ENCODE measurements around the gene ACYP1.

Gene ACYP1

GRCh38 chr14:75040959-75041358, 22.9 kb downstream of the ACYP1 start:
- no peak for DNase-seq (ENCODE audit: low read depth in 2 of 2)

DNA sequence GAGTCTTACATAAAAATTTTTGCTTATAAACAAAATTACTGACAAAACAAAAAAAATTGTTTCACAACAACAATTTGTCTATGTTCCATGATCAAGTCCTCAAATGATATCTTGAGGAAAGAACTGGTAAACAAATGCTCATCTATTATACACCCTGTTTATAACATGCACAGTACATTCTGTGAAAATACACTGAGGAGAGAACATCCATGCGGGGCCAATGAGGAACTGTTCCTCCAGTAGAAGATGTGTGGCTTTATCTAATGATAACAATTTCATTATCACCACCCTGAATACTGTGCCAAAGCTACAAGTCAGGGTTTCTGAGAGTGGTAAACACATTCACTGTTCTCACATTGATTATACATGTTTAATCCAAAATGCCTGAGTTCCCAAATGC, 23.3 kb downstream of the ACYP1 start:
- DNase-seq (ENCODE audit: low read depth in 2 of 2) = no peak

DNA sequence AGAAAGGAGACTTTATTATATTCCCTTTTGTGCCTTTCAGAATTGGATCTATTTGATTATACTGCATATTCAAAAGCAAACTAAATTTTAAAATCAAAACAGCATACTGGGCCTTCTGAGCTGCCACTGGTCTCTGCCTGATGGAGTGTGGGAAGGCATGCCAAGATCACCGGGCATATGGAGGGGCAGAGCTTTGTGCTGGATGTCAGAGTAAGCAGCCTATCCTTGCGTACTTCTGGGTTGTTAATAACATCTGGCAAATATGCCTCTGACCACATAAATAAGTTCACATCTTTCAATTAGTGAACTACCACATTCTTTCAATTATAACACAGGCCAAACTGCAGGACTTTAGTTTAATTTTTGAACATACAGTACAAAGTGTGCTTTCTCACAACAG, 30.9 kb downstream of the ACYP1 start:
- DNase-seq (ENCODE audit: low read depth in 2 of 2) = no peak

- DNase-seq (ENCODE audit: low read depth in 2 of 2) = no peak
These were observed 33.7 kb downstream of the ACYP1 start for GRCh38 chr14:75030147-75030546.

GRCh38 chr14:75025876-75026275, 37.9 kb downstream of the ACYP1 start:
- no peak for DNase-seq (ENCODE audit: low read depth in 2 of 2)

- no peak for DNase-seq (ENCODE audit: low read depth in 2 of 2)
These were observed 38.7 kb downstream of the ACYP1 start for GRCh38 chr14:75025082-75025481.

GRCh38 chr14:75023108-75023507, 40.7 kb downstream of the ACYP1 start:
- no peak for DNase-seq (ENCODE audit: low read depth in 2 of 2)

GRCh38 chr14:75022655-75023054, 41.2 kb downstream of the ACYP1 start:
- DNase-seq (ENCODE audit: low read depth in 2 of 2) = no peak

GRCh38 chr14:75018694-75019093, 45.1 kb downstream of the ACYP1 start:
- no peak for DNase-seq (ENCODE audit: low read depth in 2 of 2)

GRCh38 chr14:75016815-75017214, 47.0 kb downstream of the ACYP1 start:
- DNase-seq (ENCODE audit: low read depth in 2 of 2) = no peak

- no peak for DNase-seq (ENCODE audit: low read depth in 2 of 2)
These were observed 48.3 kb downstream of the ACYP1 start for GRCh38 chr14:75015496-75015895.

DNA sequence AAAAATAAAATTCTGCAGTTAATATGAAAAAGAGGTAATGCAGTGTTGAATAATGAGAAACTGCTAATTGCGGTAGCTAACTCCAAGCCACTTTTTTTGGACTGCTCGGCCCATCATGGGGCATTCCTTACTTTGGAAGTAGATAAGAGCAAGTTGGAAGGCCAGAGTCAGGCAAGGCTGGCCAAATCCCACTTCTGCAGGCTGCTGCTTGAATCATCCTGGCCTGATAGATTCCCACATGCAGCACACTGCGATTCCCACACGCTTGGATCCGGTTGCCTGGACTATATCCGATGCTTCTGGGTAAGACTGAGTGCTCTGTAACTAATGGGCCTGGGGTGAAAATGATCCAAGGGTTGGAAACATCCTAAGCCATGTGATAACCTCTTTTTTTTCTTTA, 50.5 kb downstream of the ACYP1 start:
- DNase-seq (ENCODE audit: low read depth in 2 of 2) = no peak

GRCh38 chr14:75011356-75011994, 52.3 kb downstream of the ACYP1 start:
- DNase-seq (ENCODE audit: low read depth in 2 of 2) = no peak

DNA sequence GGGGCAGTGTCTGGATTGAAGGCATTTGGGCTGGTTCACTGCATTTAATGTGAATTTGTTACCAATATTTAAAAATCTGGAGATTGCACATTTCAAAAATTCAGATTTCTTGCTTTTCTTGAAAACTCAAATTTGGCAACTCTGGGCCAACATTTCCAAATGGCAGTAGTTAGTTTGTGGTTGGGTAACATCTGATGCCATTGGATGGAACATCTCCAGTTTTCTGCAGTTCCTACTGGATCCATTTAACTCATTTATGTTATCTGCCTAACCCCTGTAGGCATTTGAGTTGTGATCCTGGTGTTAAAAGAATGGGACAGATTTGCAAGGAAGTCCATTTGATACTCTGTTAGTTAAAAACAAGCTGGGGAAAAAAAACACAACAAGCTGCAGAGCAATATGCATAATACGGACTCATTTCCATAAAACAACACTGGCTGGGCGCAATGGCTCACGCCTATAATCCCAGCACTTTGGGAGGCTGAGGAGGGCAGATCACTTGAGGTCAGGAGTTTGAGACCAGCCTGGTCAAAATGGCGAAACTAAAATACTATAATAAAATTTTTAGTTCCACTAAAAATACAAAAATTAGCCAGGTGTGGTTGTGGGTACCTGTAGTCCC, 53.2 kb downstream of the ACYP1 start:
- DNase-seq (ENCODE audit: low read depth in 2 of 2) = no peak

DNA sequence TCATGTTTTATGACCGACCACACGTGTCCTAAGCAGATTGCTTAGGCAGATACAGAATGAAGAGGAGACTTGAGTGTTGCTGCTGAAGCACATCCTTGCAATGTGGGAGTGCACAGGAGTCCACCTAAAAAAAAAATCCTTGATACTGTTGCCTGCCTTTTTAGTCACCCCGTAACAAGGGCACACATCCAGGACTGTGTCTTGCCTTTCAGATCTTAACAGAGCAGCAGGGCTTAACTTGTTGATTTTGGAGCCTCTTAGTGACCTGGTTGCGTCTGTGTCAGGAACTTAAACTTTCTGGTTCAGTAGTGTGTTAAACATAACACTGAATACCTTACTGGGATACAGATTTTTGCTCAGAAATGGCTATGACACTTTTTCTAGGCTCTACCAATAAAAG, 54.6 kb downstream of the ACYP1 start:
- no peak for DNase-seq (ENCODE audit: low read depth in 2 of 2)

DNA sequence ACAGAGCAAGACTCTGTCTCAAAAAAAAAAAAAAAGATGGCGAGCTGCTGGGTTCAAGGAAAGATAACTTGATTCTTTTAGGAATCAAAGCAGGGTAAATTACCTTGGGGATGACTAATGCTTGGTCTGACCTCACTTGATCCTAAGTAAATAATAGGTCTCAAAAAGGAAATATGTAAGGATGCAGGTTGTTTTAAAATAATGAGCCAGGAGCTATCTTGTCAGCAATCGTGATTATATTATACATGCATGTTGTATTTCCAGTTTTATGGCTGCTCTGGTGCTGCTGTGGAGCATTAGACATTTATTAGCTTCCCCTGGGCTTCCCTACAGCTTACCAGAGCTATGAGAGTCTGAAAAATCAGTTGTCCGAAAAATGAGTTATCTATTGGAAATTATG, 58.5 kb downstream of the ACYP1 start:
- DNase-seq (ENCODE audit: low read depth in 2 of 2) = no peak

- DNase-seq (ENCODE audit: low read depth in 2 of 2) = no peak
These were observed 60.4 kb downstream of the ACYP1 start for GRCh38 chr14:75003250-75004027.
